ENCODE results near the gene KCNJ6. TPM values are rescaled to one million over a fixed set of nuclear protein-coding genes. Genes with fewer than 3 reads are reported as not detected.

KCNJ6 gene
- total RNA-seq, 1 experiment from 2014 or later: 1.2 TPM

DNA sequence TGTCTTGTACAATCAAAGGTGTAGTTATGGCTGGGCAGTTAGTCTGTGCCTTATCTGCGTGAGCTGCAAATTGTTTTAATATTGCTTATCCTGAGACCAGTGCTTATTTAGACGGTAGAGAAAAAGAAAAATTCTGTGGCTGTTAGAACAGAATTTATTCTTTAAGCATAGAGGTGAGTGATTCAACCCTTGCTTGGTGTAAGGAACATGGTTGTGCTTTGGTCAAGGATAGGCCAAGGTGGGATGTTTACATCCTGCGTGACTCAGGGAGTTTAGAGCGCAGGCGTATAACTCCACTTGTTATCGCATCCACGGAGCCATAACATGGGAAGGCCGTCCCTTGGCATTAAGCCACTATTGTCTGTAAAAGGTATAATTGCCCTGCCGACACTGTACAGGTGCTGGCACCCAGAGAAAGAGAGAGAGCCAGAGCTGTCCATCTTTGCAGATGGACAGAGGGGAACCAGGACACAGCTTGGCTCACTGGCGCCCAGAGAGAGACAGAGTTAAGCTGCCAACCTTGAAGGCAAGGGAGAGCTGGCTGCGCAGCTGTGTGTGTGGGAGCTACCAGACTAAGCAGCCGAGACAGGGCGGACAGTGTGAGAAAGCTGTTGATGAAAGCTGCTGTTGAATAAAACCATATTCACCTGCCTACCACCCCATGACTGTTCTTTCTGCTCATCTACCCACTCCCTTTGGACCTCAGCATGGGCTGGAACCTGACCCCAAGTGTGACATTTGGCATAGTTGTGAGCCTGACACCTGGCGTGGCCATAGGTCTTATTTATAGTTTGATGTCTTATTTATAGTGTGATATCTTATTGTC lies 349.3 kb downstream of the KCNJ6 start:
- Histone ChIP-seq H3K4ac (ENCODE audit: low read depth, low read length) (no peak overlapping the region), H4K5ac (ENCODE audit: insufficient read length, low read depth, low read length) (no peak overlapping the region), H3K4me2 (ENCODE audit: insufficient read depth, insufficient read length, low read length) (no peak overlapping the region), H2BK15ac (ENCODE audit: low read depth, low read length) (no peak overlapping the region), H3K9ac (ENCODE audit: extremely low read depth, insufficient read length, low read length) (no peak overlapping the region), H3K14ac (ENCODE audit: insufficient read depth, low read length) (no peak overlapping the region), H2AK5ac (ENCODE audit: insufficient read length, low read length) (no peak overlapping the region), H3K23me2 (ENCODE audit: insufficient read length, low read depth, low read length, poor library complexity, severe bottlenecking) (peaks cover 3% of the 10 kb centered on the region), H3K27me3 (ENCODE audit: insufficient read depth, low read length) (no peaks in the 10 kb centered on the region), H3K18ac (ENCODE audit: insufficient read length, low read depth, low read length) (no peak overlapping the region), H3K23ac (ENCODE audit: insufficient read length, low read depth, low read length) (no peak overlapping the region), H2BK20ac (ENCODE audit: low read depth, low read length, poor library complexity, severe bottlenecking) (no peak overlapping the region), H3K79me1 (ENCODE audit: insufficient read depth, low read depth, low read length, poor library complexity, severe bottlenecking) (no peaks in the 10 kb centered on the region), H2BK5ac (ENCODE audit: insufficient read length, low read length) (no peak overlapping the region), H3K56ac (ENCODE audit: insufficient read length, low read depth, low read length) (no peak overlapping the region), H2AFZ (ENCODE audit: low read length) (no peak overlapping the region), H3K79me2 (ENCODE audit: insufficient read depth, low read length) (no peaks in the 10 kb centered on the region), H2BK120ac (ENCODE audit: low read depth, low read length, poor library complexity, severe bottlenecking) (no peak overlapping the region), H3T11ph (ENCODE audit: low read length) (no peak overlapping the region), H3K27ac (ENCODE audit: insufficient read length, low read depth, low read length) (no peak overlapping the region), H3K4me1 (ENCODE audit: insufficient read depth, low read length) (peaks cover 4% of the 10 kb centered on the region; the same call in 1 of the 2 replicates), H3K9me3 (ENCODE audit: control insufficient read depth, low read depth, low read length) (no peaks in the 10 kb centered on the region), H4K8ac (replicated peaks; ENCODE audit: insufficient read length, low read depth, low read length) (no peak overlapping the region), H2BK12ac (ENCODE audit: insufficient read length, low read depth, low read length) (no peak overlapping the region), H4K91ac (ENCODE audit: insufficient read length, low read depth, low read length) (no peak overlapping the region), H4K20me1 (ENCODE audit: control insufficient read depth, insufficient read depth, insufficient read length) (peaks cover 2% of the 10 kb centered on the region)
- Mint-ChIP-seq H3K36me3 (ENCODE audit: insufficient read depth in 1 of 3, low read depth in 3 of 3) (no peaks in the 10 kb centered on the region; a peak in 1 of 7 replicates), H3K4me1 (peaks cover 14 to 21% of the 10 kb centered on the region in 2 experiments), H3K27me3 (ENCODE audit: low read depth) (peaks cover 15% of the 10 kb centered on the region), H3K9me3 (no peaks in the 10 kb centered on the region), H3K4me3 (no peak overlapping the region), H3K27ac (peak overlapping the region in 1 of 3 experiments; percentile 50; a peak in 1 of 7 replicates)
- no peak for DNase-seq
- WGBS (ENCODE audit: extremely low coverage, insufficient read length, low lambda C conversion rate): no CpG with 5 or more reads among the region's 14 CpGs
- no peak for TF ChIP-seq CTCF (conservative IDR thresholded peaks at IDR 0.05)

Data from H9 (cell line).